DND-41 (cell line): ENCODE measurements around the gene LCN6.
"Not testable (repeated sequence)": the region's sequence is repeated elsewhere in the genome, so short reads cannot be mapped to it uniquely, and the experiment has no call there.

Experiments used
- ATAC-seq: fragments of 200-7000 bp; cut with Tn5 transposase; 3 replicates; pipeline ENCODE4 v1.9.1; 2021; ENCODE audit warnings: low read depth; ENCODE audit not compliant: insufficient read depth
- DNase-seq: peaks from one replicate; pipeline ENCODE4 v3.0.0-alpha.2; 2020
- H2AFZ ChIP-seq: 2 replicates; pipeline ENCODE4 v1.6.0; 2012; ENCODE audit warnings: low read depth, low read length
- H3K27ac ChIP-seq: 2 replicates; pipeline ENCODE4 v1.5.1; 2012; ENCODE audit warnings: low read length, inconsistent platforms
- H3K27me3 ChIP-seq: fragments of 200-600 bp; sonication (generic); 2 replicates; pipeline ENCODE4 v1.6.0; 2012; ENCODE audit warnings: low read length, mild to moderate bottlenecking, inconsistent platforms; ENCODE audit not compliant: insufficient read depth, poor library complexity
- H3K36me3 ChIP-seq: 2 replicates; pipeline ENCODE4 v1.5.1; 2012; ENCODE audit warnings: low read length, inconsistent platforms; ENCODE audit not compliant: insufficient read depth
- H3K4me1 ChIP-seq: 2 replicates; pipeline ENCODE4 v1.5.1; 2012; ENCODE audit warnings: mild to moderate bottlenecking, low read length; ENCODE audit not compliant: insufficient read depth
- H3K4me2 ChIP-seq: 2 replicates; pipeline ENCODE4 v1.6.0; 2012; ENCODE audit warnings: mild to moderate bottlenecking, moderate library complexity, low read length, inconsistent platforms; ENCODE audit not compliant: insufficient read depth
- H3K4me3 ChIP-seq, 2 experiments: fragments of 200-600 bp in 1 of 2; shearing (Covaris generic) in 1 of 2; 2 replicates each; pipeline ENCODE4 v1.5.1; 2012 to 2016; ENCODE audit warnings: inconsistent platforms in 2 of 2, low read length in 2 of 2, mild to moderate bottlenecking in 2 of 2, low read depth in 1 of 2, moderate library complexity in 1 of 2
- H3K79me2 ChIP-seq: 2 replicates; pipeline ENCODE4 v1.6.0; 2012; ENCODE audit warnings: low read length, inconsistent platforms; ENCODE audit not compliant: insufficient read depth
- H3K9ac ChIP-seq: 2 replicates; pipeline ENCODE4 v1.6.0; 2012; ENCODE audit warnings: low read depth, mild to moderate bottlenecking, inconsistent platforms, low read length, moderate library complexity
- H3K9me3 ChIP-seq: 2 replicates; pipeline ENCODE4 v1.5.1; 2012; ENCODE audit warnings: low read length, moderate library complexity, mild to moderate bottlenecking, inconsistent platforms; ENCODE audit not compliant: insufficient read depth, severe bottlenecking
- H4K20me1 ChIP-seq: 2 replicates; pipeline ENCODE4 v1.6.0; 2012; ENCODE audit warnings: low read length; ENCODE audit not compliant: insufficient read depth
- EZH2 ChIP-seq: IDR thresholded peaks from 3 replicates; pipeline ENCODE4 v1.6.1; 2012; ENCODE audit warnings: borderline replicate concordance, low read depth, mild to moderate bottlenecking, moderate library complexity, low read length, inconsistent platforms; ENCODE audit not compliant: severe bottlenecking
- TF ChIP-seq, protein P1 (sequence below): IDR thresholded peaks from 2 replicates; pipeline ENCODE4 v1.5.1; 2012; ENCODE audit warnings: borderline replicate concordance, low read length, moderate library complexity, mild to moderate bottlenecking; ENCODE audit not compliant: poor library complexity, severe bottlenecking; ENCODE audit errors: extremely low read depth

The LCN6 gene, protein sequence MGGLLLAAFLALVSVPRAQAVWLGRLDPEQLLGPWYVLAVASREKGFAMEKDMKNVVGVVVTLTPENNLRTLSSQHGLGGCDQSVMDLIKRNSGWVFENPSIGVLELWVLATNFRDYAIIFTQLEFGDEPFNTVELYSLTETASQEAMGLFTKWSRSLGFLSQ

DNA sequence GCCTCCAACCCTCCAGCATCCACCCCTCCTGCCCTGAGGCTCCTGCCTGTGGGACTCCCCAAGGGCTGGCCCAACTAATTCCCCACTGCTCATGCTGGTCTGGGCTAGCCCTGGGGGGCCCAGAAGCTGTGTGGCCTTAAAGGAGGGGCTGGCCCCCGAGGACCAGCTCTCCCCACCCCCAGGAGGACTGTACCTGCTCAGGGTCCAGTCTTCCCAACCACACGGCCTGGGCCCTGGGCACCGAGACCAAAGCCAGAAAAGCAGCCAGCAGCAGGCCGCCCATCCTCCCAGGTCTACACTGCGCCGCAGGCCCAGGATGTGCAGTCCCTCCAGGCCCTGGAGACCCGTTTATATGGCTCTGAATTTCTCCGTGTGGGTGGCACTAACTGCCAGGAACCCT lies at the start of gene LCN6:
TSS of gene LCN6 (minus strand) at position 325 of the 400 bp plus-strand sequence. CDS start at position 283, 42 bp downstream.
- H3K4me3 ChIP-seq: no peak within 1 kb of the TSS
- ATAC-seq: no peak
- no peak for DNase-seq
- no peak within 1 kb of the TSS for H3K27ac ChIP-seq
- no peaks in the 10 kb centered on the region for H3K9me3 ChIP-seq
- no peaks in the 10 kb centered on the region for H3K79me2 ChIP-seq
- no peaks in the 10 kb centered on the region for H4K20me1 ChIP-seq
- no peaks in the 10 kb centered on the region for H3K4me1 ChIP-seq
- H3K9ac ChIP-seq: no peak within 1 kb of the TSS
- no peaks in the 10 kb centered on the region for H3K27me3 ChIP-seq
- no peaks in the 10 kb centered on the region for H3K36me3 ChIP-seq
- TF ChIP-seq EZH2: no peak
- TF ChIP-seq, protein P1, sequence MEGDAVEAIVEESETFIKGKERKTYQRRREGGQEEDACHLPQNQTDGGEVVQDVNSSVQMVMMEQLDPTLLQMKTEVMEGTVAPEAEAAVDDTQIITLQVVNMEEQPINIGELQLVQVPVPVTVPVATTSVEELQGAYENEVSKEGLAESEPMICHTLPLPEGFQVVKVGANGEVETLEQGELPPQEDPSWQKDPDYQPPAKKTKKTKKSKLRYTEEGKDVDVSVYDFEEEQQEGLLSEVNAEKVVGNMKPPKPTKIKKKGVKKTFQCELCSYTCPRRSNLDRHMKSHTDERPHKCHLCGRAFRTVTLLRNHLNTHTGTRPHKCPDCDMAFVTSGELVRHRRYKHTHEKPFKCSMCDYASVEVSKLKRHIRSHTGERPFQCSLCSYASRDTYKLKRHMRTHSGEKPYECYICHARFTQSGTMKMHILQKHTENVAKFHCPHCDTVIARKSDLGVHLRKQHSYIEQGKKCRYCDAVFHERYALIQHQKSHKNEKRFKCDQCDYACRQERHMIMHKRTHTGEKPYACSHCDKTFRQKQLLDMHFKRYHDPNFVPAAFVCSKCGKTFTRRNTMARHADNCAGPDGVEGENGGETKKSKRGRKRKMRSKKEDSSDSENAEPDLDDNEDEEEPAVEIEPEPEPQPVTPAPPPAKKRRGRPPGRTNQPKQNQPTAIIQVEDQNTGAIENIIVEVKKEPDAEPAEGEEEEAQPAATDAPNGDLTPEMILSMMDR: no peak
- no peak within 1 kb of the TSS for H3K4me2 ChIP-seq
- H2AFZ ChIP-seq: no peak within 1 kb of the TSS

DNA sequence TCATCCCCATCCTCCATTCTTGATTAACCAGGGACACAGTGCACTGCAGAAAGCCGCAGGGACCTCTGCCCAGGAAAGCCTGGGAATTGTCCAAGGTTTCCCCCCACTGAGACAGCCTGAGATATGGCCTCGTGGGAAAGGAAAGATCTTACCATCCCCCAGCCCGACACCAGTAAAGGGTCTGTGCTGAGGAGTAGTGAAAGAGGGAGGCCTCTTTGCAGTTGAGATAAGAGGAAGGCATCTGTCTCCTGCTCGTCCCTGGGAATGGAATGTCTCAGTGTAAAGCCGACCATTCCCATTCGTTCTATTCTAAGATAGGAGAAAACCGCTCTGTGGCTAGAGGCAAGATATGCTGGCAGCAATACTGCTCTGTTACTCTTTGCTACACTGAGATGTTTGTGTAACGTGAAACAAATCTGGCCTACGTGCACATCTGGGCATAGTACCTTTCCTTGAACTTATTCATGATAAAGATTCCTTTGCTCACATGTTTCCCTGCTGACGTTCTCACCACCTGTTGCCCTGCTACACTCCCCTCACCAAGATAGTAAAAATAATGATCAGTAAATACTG lies 48.5 kb upstream of the LCN6 start:
- Histone ChIP-seq H4K20me1 (peaks cover 28% of the 10 kb centered on the region), H3K27me3 (peaks cover 26% of the 10 kb centered on the region), H3K4me1 (peaks cover 35% of the 10 kb centered on the region)
- H2AFZ ChIP-seq, H3K9ac ChIP-seq, H3K4me2 ChIP-seq, H3K4me3 ChIP-seq, H3K79me2 ChIP-seq, ATAC-seq, H3K9me3 ChIP-seq, DNase-seq, H3K27ac ChIP-seq, H3K36me3 ChIP-seq: not testable (repeated sequence)

DNA sequence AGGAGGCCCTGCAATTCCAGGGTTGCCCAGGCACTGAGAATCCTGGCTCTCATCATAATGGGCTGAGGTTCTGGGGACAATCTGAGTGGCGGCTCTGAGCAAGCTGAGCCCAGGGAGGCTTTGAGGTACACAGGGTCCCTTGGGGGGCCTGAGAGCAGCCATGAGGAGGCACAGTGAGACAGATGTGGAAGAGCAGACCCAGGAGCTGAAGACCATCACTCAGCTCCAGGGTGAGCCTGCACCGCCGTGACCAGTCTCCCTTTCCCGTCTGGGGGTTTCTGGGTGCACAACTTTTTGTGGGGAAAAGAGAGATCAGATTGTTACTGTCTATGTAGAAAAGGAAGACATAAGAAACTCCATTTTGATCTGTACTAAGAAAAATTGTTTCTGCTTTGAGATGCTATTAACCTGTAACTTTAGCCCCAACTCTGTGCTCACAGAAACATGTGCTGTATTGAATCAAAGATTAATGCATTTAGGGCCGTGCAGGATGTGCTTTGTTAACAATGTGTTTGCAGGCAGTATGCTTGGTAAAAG lies 48.0 kb upstream of the LCN6 start, which contains the start of gene CCDC183:
TSS of gene CCDC183 (plus strand) at position 101 of the 537 bp plus-strand sequence. CDS start at position 161, 60 bp downstream.
- Histone ChIP-seq H3K27ac (no peak within 1 kb of the TSS), H3K27me3 (peaks cover 24% of the 10 kb centered on the region), H3K9me3 (no peaks in the 10 kb centered on the region), H3K9ac (no peak within 1 kb of the TSS), H2AFZ (no peak within 1 kb of the TSS), H3K79me2 (peaks cover 4% of the 10 kb centered on the region; the same call in 1 of the 2 replicates), H3K4me2 (no peak within 1 kb of the TSS), H3K36me3 (peaks cover 8% of the 10 kb centered on the region; the same call in 1 of the 2 replicates), H3K4me1 (peaks cover 41% of the 10 kb centered on the region), H3K4me3 (no peak within 1 kb of the TSS), H4K20me1 (peaks cover 28% of the 10 kb centered on the region)
- ATAC-seq (no peak), DNase-seq (no peak)
- TF ChIP-seq EZH2: no peak
- TF ChIP-seq, protein P1: no peak

DNA sequence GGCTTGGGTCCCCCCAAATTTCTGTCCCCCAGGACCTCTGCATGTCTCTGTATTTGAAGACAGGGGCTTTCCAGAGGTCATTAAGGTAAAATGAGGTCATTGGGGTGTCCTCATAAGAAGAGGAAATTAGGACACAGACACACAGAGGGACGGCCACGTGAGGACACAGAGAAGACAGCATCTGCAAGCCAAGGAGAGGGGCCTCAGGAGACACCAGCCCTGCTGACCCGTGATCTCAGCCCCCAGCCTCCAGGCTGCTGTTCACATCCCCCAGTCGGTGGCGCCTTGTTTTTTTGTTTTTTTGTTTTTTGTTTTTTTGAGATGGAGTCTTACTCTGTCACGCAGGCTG lies 46.6 kb upstream of the LCN6 start:
- Histone ChIP-seq H4K20me1 (peaks cover 23% of the 10 kb centered on the region), H3K4me1 (peaks cover 37% of the 10 kb centered on the region), H3K4me2 (no peak overlapping the region), H2AFZ (no peak overlapping the region), H3K27ac (no peak overlapping the region), H3K9me3 (no peaks in the 10 kb centered on the region), H3K36me3 (peaks cover 8% of the 10 kb centered on the region; the same call in 1 of the 2 replicates), H3K9ac (no peak overlapping the region), H3K79me2 (peaks cover 4% of the 10 kb centered on the region; the same call in 1 of the 2 replicates), H3K4me3 (no peak overlapping the region), H3K27me3 (peaks cover 13% of the 10 kb centered on the region)
- ATAC-seq: no peak
- DNase-seq: no peak
- no peak for TF ChIP-seq EZH2
- TF ChIP-seq, protein P1: no peak
